IPS DF 19.7 (cell line): ENCODE measurements around the gene TMEM144.

Experiments
- DNase-seq: peaks from one replicate; pipeline ENCODE4 v3.0.0-alpha.2; 2013; ENCODE audit warnings: low read depth, low spot score

The TMEM144 gene

GRCh38 chr4:158297866-158298265 is 87.6 kb downstream of the TMEM144 start:
- no peak for DNase-seq

- DNase-seq: no peak
These were observed 89.2 kb downstream of the TMEM144 start for GRCh38 chr4:158299459-158300007.

GRCh38 chr4:158300012-158300411 is 89.7 kb downstream of the TMEM144 start:
- DNase-seq: no peak

GRCh38 chr4:158302076-158302866 is 92.0 kb downstream of the TMEM144 start:
- no peak for DNase-seq

- no peak for DNase-seq
These were observed 94.4 kb downstream of the TMEM144 start for GRCh38 chr4:158304694-158305093.
